ENCODE data around the gene CES2.
A peak's percentile ranks its signal among the peaks of the same experiment; 100 is the strongest.
"Not testable (repeated sequence)": the region's sequence is repeated elsewhere in the genome, so short reads cannot be mapped to it uniquely, and the experiment has no call there.

Gene CES2

GRCh38 chr16:66958857-66959703, 23.8 kb downstream of the CES2 start:
- DNase-seq: no peak

DNA sequence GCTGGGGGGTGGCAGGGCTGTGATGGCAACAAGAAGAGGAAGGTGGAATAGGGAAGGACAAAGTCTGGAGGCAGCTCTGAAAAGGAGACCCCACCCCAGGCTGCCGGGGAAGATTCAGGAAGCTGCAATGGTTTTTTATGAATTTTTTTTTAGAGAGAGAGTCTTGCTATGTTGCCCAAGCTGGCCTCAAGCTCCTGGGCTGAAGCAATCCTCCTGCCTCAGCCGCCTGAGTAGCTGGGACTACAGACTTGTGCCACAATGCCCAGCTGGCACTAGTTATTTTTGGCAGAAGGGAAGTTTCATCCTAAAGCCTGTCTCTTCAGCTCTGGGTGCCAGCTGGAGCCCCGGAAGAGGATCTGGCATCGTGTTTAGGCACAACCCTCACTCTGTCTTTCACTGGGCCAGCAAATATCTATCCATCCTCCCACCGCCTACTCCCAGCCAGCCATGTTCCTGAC, 24.4 kb downstream of the CES2 start:
- DNase-seq: no peak

DNA sequence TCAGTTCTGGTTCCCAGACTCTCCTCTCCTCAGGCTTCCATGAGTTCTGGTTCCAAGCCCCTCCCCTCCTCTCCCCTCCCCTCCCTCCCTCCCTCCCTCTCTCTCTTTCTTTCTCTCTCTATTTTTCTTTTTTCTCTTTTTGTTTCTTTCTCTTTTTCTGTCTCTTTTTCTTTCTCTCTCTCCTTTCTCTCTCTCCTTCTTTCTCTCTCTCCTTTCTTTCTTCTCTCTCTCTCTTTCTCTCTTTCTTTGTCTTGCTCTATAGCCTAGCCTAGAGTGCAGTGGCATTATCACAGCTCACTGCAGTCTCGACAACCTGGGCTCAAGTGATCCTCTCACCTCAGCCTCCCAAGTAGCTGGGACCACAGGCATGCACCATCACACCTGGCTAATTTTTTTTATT, 25.0 kb downstream of the CES2 start:
- DNase-seq: no peak

DNA sequence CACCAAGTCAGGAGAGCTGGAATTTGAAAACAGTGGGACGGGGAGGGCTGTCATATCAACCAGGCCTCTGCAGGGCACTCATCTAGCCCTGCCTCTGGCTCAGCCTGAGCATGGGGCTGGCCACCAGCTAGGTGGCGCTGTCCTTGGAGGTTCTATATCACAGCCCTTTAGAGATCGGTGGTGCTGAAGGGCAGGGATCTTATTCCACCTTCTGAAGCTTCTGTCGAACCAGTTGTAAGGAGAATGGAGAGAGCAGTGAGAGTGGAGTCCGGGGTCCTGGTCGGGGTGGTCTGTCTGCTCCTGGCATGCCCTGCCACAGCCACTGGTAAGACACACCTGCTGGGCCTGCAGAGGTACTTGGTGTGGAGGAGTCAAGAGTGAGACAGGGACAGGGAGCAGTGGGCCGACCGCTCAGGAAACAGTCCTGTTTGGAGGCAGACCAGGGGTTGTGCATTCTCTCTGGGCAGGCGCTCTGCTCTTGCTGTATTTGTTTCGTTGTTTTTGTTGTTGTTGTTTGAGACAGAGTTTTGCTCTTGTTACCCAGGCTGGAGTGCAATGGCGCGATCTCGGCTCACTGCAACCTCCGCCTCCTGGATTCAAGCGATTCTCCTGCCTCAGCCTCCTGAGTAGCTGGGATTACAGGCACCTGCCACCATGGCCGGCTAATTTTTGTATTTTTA, 25.9 kb downstream of the CES2 start, which contains the start of gene CES3:
TSS of gene CES3 (plus strand) at position 202 of the 680 bp plus-strand sequence. CDS start at position 244, 42 bp downstream.
- DNase-seq: peak; percentile 61

- DNase-seq: no peak
Observed at GRCh38 chr16:66961914-66962313, 26.6 kb downstream of the CES2 start.

DNA sequence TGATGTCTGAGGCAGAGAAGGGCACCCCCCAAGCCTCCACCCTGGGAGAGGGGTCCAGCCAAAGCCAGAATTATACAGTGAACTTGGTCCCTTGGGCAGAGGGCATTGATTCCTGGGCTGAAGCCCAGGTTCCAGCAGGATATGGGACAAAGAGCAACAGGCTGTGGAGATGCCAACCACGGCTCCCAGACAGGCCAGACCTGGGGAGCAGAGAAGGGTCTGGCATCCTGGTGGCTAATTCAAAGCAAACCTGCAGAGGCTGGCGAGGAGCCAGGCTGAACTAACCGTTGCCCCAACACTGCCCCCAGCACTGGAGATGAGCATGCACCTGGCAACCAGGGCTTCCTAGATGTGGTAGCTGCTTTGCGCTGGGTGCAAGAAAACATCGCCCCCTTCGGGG, 28.7 kb downstream of the CES2 start:
- DNase-seq: no peak

DNA sequence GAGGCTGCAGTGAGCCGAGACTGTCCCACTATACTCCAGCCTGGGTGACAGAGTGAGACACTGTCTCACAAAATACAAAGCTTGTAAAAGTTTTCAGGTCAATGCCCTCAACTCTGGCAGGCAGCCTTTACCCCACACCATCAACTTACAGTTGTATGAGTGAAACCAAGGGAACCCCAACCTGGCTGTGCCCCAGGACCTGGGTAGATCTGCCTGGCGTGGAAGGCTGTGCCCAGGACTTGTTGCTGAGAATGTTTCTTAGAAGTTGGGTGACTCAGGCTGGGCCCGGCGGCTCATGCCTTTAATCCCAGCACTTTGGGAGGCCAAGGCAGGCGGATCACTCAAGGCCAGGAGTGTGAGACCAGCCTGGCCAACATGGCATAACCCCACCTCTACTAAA, 33.5 kb downstream of the CES2 start:
- DNase-seq: no peak

- DNase-seq: no peak
Observed at GRCh38 chr16:66970775-66971720, 35.7 kb downstream of the CES2 start.

GRCh38 chr16:66972983-66973382, 37.7 kb downstream of the CES2 start:
- DNase-seq: no peak

DNA sequence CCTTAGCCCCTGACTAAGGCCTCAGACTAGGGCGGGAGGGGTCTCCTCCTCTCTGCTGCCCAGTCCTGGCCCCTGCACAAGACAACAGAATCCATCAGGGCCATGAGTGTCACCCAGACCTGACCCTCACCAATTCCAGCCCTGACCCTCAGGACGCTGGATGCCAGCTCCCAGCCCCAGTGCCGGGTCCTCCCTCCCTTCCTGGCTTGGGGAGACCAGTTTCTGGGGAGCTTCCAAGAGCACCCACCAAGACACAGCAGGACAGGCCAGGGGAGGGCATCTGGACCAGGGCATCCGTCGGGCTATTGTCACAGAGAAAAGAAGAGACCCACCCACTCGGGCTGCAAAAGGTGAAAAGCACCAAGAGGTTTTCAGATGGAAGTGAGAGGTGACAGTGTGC, 38.4 kb downstream of the CES2 start:
- DNase-seq: no peak

DNA sequence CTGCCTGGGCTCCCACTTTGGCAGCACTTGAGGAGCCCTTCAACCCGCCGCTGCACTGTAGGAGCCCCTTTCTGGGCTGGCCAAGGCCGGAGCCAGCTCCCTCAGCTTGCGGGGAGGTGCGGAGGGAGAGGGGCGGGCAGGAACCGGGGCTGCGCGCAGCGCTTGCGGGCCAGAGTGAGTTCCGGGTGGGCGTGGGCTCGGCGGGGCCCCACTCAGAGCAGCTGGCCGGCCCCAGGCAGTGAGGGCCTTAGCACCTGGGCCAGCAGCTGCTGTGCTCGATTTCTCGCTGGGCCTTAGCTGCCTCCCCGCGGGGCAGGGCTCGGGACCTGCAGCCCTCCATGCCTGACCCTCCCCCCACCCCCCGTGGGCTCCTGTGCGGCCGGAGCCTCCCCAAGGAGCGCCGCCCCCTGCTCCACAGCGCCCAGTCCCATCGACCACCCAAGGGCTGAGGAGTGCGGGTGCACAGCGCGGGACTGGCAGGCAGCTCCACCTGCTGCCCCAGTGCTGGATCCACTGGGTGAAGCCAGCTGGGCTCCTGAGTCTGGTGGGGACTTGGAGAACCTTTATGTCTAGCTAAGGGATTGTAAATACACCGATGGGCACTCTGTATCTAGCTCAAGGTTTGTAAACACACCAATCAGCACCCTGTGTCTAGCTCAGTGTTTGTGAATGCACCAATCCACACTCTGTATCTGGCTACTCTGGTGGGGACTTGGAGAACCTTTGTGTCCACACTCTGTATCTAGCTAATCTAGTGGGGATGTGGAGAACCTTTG, 39.0 kb downstream of the CES2 start:
- not testable (repeated sequence) for DNase-seq

- DNase-seq: peak; percentile 43
Observed at GRCh38 chr16:66974932-66975246, 39.6 kb downstream of the CES2 start.

GRCh38 chr16:66975302-66975893, 40.1 kb downstream of the CES2 start:
- DNase-seq: no peak

GRCh38 chr16:66976746-66977145, 41.4 kb downstream of the CES2 start:
- DNase-seq: no peak

DNA sequence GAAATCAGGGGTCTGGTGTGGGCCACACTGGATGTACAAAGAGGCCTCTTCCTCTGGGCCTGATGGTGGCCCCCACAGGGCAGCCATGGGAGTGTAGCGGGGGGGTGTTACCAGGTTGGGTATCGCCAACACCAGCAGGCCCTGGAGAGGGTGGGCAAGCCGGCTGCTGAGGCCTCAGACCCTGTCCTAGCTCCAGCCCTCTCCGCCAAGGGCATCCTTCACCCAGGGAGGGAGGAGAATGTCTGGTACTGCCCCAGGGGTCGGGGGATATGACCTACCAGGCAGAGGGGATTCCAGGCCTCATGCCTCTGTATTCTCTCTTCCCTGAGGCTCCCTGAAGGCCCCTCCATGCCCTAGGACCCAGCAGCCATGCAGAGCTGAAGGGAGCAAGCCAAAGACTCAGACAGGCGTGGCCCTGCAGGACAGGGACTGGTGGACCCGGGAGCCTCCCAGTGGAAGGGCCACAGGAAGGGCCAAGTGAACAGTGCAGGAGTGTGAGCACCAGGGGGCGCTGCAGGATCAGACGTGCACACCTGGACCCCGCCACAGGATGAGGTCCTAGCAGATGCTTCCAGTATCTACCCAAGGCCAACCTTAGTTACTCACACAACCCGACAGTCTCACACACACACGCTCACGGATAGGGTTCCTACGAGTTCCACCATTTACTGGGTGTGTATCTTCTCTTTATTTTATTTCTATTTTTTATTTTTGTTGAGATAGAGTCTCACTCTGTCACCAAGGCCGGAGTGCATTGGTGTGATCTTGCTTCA, 42.2 kb downstream of the CES2 start:
- peak; percentile 88 for DNase-seq

DNA sequence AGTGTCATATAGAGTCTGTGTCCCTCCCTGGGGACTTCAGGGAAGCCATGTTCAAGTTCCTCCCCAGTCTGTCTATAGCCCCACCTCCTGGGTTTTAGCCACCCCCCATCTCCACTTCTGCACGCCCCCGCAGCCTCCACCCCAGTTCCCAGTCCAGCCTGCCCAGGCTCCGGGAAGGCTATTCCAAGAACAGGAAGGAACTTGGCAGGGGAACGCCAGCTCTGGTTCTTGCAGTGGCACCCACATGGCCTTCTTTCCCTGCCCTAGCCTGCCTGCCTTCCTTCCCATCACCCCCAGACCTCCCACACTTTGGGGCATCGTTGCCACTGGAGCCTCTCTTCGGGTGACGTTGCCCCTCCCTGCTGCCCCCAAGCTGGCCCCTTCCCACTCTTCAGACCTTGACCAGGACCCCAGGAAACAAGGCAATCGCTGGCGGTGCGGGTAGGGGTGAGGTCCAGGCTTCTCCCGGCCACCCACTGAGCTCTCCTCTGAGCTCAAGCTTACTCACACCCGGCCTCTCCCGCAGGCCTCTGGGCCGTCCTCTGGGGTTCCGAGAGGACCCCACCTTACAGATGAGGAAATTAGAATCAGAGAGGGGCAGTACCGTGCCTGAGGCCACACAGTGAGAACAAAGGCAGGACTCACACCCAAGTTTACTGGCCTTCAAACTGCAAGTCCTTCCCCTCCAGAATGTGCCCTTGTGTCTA, 43.8 kb downstream of the CES2 start:
- no peak for DNase-seq

DNA sequence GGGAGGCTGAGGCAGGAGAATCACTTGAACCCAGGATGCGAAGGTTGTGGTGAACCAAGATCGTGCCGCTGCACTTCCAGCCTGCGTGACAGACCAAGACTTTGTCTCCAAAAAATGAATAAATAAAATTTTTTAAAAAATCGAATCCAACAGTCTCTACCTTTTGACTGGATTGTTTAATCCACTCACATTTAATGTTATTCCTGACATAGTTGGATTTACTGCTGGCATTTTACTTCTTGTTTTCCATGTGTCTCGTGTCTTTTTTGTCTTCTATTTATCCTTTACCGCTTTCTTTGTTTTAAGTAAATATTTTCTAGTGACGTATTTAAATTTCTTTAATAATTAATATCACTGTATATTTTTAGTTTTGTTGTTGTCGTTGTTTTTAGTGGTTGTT, 47.7 kb downstream of the CES2 start:
- no peak for DNase-seq

- peak; percentile 45 for DNase-seq
Observed at GRCh38 chr16:66984892-66985311, 49.6 kb downstream of the CES2 start.

- DNase-seq: no peak
Observed at GRCh38 chr16:66986559-66986958, 51.2 kb downstream of the CES2 start.

DNA sequence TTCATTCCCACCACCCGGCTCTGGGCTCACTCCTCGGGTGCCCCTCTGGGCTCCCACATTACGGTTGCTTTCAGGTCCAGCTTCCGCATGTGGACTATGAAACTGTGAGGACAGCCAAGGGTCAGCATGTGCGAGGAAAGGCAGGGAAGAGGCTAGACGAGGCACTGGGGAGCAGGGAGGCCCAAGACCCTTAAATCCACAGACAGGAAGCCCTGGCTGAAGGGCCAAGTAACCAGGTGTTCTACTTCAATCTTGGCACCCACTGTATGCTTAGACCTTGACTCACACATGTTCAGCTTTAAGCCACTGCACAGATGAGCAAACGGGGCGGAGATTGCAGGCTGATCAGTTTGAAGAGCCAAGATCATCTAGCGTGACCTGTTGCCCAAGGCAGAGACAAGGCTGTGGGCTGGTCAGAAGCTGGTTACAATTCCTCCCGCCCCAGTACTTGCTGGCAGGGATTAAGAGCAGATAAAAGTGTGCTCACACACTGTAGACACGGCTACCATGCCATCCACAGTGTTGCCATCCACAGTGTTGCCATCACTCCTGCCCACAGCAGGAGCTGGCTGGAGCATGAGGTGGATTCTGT, 53.0 kb downstream of the CES2 start, which contains the start of gene CES4A:
TSS of gene CES4A (plus strand) at position 393 of the 592 bp plus-strand sequence. CDS start at position 577, 184 bp downstream.
- no peak for DNase-seq
